NOMO-1 (cell line): ENCODE results near the gene ATP8A2.
"Not testable (repeated sequence)": the region's sequence is repeated elsewhere in the genome, so short reads cannot be mapped to it uniquely, and the experiment has no call there.

Experiments used
- DNase-seq, 2 experiments: peaks; one replicate each; lab custom pipeline; 2025; ENCODE audit not compliant: unreplicated experiment in 2 of 2; lab: John Stamatoyannopoulos, UW

Gene ATP8A2

DNA sequence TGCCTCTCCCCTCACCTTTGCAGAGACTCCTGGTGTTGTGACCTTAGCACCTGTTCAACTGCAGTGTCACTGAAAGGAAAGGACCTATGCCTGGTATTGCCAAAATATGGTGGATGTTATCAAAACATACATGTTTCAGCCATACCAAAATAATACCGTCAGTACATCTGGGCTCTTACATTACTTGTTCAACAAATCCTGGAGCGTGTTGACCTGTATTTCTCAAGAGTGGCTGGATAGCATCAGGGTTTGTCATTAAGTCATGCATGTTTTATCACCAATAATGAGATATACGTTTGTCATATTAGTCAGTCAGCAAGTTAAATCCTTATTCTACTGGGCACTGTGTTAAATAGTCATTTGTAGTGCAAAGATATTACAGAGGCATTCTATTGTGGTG lies 389.3 kb downstream of the ATP8A2 start:
- no peak for DNase-seq

- DNase-seq, result no peak
Observed at GRCh38 chr13:25762281-25762680, 390.5 kb downstream of the ATP8A2 start.

GRCh38 chr13:25762795-25763377 lies 391.1 kb downstream of the ATP8A2 start:
- DNase-seq, result no peak

DNA sequence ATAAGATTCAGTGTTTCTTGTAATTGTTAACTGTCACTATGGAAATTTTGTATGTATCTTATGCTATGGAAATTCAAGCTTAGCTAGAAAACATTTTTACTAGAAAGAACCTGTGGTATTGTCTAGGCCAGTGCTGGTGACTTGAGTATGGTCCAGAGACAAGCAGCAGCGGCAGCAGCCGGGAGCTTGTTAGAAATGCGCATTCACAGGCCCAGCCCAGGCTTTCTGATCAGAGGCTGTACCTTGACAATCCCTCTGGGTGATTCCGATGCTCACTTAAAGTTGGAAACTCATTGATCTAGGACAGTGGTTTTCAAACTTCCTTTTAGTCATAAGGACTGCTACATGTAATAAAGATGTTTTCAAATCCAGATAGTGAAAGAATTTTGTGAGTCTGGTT lies 392.6 kb downstream of the ATP8A2 start:
- no peak for DNase-seq

DNA sequence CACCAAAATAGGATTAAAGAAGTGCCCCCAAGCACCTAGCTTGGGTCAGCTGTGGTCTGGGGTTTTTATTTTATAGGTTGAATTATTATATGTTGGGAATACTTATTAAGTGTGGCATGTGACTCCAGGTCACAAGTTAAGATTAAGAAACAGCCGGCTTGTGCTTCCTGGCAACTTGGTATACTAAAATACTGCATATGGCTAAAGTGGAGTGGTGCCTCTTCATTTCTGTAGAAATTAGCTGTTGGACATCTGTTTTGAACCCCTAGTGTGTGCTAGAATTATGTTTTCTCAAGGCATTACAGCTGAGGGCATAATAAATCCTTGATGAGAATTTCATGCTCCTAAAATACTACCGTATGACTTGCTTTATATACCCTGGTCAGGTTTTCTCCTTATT lies 393.5 kb downstream of the ATP8A2 start:
- DNase-seq, result no peak

DNA sequence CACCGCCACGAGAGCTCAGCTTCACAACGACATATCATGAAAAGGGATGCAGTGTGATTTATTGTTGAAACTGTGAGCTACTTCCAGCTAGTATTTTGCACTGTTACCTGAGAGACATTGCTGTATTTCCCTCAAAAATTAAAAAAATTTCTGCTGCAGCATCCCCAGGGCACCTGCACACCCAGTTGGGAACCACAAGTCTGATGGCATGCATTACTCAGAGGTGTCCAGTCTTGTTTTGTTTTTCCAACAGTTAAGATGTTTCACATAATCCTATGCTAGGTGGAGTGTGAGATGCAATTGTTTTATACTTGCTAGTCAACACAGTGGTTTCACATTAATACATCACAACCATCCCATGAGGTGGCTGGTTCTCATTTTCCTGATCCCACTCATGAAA lies 394.8 kb downstream of the ATP8A2 start:
- DNase-seq, result no peak

DNA sequence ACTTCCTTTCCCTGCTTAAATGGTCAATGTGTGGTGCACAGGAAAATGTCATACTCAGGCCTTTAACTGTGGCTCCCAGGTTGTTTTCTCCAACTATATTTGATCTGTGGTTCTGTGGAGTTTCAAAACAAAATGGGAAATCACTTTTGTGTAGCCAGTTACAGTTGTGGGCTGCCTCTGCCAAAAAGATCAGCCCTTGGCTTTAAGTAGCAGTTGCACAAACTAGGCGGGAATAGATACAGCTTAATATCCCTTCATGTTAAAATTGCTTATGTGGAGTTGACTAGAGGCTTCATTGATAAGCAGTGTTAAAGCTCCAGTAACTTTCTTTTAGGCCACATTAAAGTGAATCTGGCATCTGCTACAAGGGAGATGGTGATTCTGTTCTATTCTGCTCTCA lies 395.2 kb downstream of the ATP8A2 start:
- DNase-seq, result no peak

DNA sequence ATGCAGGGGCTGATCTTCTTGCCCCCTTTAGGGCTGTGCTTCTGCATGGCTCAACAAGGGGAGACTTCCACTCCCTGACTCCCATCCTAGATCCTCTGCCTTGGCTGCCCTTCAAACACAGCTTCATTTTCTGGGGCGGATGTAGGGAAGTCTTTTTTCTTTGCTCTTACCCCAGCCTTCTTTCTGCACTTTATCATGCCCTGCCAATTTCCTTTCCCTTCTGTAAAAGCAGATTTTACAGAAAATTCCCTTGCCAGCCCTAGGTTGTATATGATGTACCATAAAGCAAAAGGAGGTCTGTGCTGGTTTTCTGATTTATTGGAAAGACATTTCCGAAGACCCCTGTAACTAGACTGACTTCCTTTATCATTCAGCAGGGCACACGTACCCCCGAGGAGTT lies 396.6 kb downstream of the ATP8A2 start:
- no peak for DNase-seq

GRCh38 chr13:25768838-25769237 lies 397.1 kb downstream of the ATP8A2 start:
- no peak for DNase-seq

- DNase-seq, result no peak
Observed at GRCh38 chr13:25770601-25771000, 398.8 kb downstream of the ATP8A2 start.

DNA sequence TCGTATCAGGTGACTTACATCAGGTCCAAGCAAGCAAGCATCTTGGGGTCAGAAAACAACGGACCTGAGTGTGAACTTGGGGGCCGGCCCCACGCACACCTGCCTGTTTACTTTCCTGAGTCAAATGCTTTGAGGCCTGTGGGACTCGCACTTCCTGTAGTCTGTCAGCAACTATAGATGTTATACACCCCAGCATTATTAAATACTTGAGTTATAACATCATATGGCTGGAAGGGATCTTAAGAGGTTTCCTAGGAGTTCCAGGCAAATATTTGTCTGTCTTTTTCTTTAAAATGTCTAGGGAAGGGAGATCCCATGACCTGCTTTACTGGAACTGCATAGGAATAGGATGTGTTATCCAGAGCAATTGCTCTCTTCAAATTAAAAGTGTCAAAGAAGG lies 399.4 kb downstream of the ATP8A2 start:
- DNase-seq, result no peak

DNA sequence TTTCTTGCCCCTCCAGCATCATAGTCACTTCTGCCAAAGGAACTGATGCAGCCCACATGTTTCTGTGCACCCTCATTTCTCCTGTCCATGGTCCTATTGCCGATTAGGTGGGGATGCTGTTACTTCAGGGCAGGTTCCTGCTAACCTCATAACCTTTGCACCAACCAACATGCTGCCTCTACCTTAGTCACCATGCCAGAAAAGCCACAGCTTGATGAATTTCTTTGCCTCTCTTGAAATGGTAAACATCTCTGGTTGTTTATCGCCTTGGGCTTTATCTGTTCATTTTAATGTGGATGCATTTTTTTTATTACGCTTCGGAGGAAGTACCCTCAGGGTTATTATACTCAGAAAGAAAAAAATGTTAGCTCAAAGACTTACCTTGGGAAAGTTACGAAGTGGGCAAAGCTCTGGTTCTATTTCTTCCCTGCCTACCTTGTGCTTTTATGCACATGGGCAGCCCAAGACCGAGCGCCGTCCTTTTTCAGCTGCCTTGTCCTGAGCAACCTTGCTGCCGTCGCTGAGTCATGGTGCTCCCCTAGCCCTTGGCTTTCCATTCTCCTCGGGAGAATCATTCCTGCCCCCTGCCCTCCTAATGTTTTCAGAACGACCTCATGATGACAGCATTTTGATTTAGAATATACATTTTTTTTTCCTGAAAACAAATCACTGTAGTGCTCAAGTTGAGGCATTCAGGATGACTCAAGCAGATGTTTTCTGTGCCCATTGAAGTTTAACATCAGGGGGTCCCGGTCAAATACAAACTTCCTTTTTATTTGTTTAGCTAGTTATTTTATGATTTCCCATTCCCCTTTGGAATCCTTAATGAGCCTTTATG lies 400.1 kb downstream of the ATP8A2 start:
- DNase-seq, result no peak

GRCh38 chr13:25772534-25772933 lies 400.8 kb downstream of the ATP8A2 start:
- not testable (repeated sequence) for DNase-seq

DNA sequence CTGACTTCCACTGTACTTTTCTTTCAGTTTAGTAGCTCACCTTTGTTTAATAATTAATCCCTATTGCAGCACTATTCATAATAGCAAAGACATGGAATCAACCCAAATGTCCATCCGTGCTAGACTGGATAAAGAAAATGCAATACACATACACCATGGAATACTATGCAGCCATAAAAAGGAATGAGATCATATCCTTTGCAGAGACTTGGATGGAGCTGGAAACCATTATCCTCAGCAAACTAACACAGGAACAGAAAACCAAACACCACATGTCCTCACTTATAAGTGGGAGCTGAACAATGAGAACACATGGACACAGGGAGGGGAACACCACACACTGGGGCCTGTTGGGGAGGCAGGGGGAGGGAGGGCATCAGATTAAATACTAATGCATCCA lies 402.3 kb downstream of the ATP8A2 start:
- not testable (repeated sequence) for DNase-seq

- DNase-seq, result no peak
Observed at GRCh38 chr13:25775275-25775674, 403.5 kb downstream of the ATP8A2 start.

- DNase-seq, result no peak
Observed at GRCh38 chr13:25775986-25776385, 404.2 kb downstream of the ATP8A2 start.

DNA sequence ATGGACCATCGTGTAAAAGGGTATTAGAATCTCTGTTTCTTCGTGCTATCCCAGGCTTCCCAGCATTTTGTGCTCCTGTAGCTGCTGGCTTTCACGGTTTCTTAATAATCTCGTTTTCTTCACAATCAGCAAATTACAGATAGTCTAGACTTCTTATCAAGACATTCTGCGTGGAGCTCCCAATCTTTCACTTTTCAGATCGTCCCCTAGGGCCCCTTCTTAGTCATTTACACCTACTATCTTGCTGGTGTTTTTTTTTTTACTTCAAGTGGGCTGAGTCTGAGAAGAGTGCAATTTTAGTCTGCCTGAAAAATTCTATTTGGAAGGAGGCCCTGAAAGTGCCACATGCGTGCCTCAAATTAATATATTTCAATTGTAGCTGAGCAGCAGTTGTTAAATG lies 404.9 kb downstream of the ATP8A2 start:
- DNase-seq, result no peak

DNA sequence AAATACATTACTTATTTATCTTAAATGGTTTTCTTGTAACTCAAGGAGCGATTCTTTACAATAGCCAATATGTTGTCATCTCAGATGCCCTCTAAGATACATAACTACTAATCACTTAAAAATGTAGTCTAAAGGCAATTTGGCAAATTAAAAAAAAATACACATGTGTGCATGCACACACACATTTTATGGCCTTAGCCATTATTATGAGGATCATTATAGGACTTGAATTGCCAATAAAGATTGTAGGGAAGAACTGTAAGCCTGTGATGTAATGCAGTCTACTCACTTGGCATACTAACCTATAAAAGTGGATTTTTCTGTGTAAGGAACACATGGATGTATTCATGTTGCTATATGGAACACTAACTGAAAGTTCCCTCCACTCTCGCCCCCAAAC lies 405.7 kb downstream of the ATP8A2 start:
- DNase-seq, result no peak

DNA sequence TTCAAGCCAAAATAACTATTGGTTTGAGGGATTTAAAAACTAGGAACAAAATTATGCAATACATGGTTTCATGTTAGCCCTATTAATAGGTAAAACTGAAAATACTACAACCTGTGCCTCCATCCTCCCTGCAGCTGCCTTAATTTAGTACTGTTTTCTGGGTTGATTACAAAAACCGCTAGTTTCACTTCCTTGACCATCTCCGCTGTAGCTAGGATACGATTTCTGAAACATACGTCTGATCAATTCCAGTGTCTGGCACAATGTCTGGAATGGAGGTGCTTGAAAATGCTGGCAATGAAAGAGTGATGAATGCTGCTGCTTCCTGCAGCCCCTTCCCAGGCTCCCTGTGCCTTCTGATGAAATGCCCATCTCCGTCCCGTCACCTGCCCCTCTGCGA lies 406.6 kb downstream of the ATP8A2 start:
- DNase-seq, result peak; percentile 83 to 89

- DNase-seq, result no peak
Observed at GRCh38 chr13:25778808-25779305, 407.1 kb downstream of the ATP8A2 start.

GRCh38 chr13:25783076-25783475 lies 411.3 kb downstream of the ATP8A2 start:
- DNase-seq, result no peak

DNA sequence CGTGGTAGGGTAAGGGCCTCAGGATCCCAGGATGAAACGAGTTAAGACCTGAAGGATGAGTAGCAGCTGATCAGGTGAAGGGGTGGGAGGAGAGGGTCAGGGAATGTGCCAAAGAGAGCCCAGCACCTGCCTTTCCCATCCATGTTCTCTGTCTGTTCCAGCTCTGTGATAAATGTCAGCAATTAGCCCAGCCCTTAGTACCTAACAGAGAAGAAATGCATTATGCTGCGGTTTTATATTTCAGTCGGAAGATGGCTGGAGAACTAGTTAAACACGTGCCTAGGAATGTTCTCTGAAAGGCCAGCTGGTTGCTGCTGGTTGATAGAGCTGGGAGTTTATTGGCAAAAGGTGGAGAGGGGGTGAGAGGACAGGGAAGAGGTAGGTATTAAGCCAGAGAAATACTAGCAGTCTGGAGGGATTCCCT lies 411.8 kb downstream of the ATP8A2 start:
- no peak for DNase-seq
